ENCODE results near the gene ARL5B.

- TF ChIP-seq, protein P1, sequence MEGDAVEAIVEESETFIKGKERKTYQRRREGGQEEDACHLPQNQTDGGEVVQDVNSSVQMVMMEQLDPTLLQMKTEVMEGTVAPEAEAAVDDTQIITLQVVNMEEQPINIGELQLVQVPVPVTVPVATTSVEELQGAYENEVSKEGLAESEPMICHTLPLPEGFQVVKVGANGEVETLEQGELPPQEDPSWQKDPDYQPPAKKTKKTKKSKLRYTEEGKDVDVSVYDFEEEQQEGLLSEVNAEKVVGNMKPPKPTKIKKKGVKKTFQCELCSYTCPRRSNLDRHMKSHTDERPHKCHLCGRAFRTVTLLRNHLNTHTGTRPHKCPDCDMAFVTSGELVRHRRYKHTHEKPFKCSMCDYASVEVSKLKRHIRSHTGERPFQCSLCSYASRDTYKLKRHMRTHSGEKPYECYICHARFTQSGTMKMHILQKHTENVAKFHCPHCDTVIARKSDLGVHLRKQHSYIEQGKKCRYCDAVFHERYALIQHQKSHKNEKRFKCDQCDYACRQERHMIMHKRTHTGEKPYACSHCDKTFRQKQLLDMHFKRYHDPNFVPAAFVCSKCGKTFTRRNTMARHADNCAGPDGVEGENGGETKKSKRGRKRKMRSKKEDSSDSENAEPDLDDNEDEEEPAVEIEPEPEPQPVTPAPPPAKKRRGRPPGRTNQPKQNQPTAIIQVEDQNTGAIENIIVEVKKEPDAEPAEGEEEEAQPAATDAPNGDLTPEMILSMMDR (IDR thresholded peaks at IDR 0.05), result no peak
- no peak for TF ChIP-seq EP300 (IDR thresholded peaks at IDR 0.05)
Measured at GRCh38 chr10:18625886-18626285, 33.3 kb upstream of the ARL5B start.

Measured in stomach (tissue), 4 donors.